Right atrium auricular region (tissue), 2 donors: Measurements from ENCODE around the gene HOXA3. TPM values are rescaled to one million over a fixed set of nuclear protein-coding genes. Genes with fewer than 3 reads are reported as not detected.

Experiments
- DNase-seq: peaks from one replicate; pipeline ENCODE4 v3.0.0-alpha.2; 2019; ENCODE audit warnings: low spot score
- H3K27ac ChIP-seq, 2 donors: fragments of 200-600 bp; sonication (generic); 1 replicate in 1 of 2; 2 replicates in 1 of 2; pipeline ENCODE4 v1.5.1; 2016 to 2019
- H3K27me3 ChIP-seq, 2 donors: fragments of 200-600 bp; sonication (generic); one replicate each; pipeline versions ENCODE4 v1.5.1 to v1.6.0; 2017 to 2019
- H3K36me3 ChIP-seq: fragments of 200-600 bp; sonication (generic); one replicate; pipeline ENCODE4 v1.5.1; 2016
- H3K4me1 ChIP-seq, 2 donors: fragments of 200-600 bp; sonication (generic); one replicate each; pipeline versions ENCODE4 v1.5.1 to v1.6.0; 2017 to 2019
- H3K4me3 ChIP-seq, 2 donors: fragments of 200-600 bp; sonication (generic); 1 replicate in 1 of 2; 2 replicates in 1 of 2; pipeline ENCODE4 v1.5.1; 2017 to 2019; ENCODE audit warnings: mild to moderate bottlenecking in 1 of 2, moderate library complexity in 1 of 2
- H3K9me3 ChIP-seq, 2 donors: fragments of 200-600 bp; sonication (generic); one replicate each; pipeline ENCODE4 v1.5.1; 2019
- total RNA-seq, 2 donors: library from RNA; depleted of rRNA; stranded (reverse); fragments of >200 nt; gene quantifications; one replicate each; pipeline ENCODE4 v1.1.0, GENCODE V29; 2016
- TF ChIP-seq, protein P1 (sequence below), 2 donors: fragments of 200-600 bp; sonication (generic); IDR thresholded peaks; one replicate each; pipeline ENCODE4 v1.5.1; 2019; ENCODE audit warnings: antibody characterized with exemption in 2 of 2

HOXA3 gene
- total RNA-seq, 2 donors from 2014 or later: 0.28 to 0.30 TPM

DNA sequence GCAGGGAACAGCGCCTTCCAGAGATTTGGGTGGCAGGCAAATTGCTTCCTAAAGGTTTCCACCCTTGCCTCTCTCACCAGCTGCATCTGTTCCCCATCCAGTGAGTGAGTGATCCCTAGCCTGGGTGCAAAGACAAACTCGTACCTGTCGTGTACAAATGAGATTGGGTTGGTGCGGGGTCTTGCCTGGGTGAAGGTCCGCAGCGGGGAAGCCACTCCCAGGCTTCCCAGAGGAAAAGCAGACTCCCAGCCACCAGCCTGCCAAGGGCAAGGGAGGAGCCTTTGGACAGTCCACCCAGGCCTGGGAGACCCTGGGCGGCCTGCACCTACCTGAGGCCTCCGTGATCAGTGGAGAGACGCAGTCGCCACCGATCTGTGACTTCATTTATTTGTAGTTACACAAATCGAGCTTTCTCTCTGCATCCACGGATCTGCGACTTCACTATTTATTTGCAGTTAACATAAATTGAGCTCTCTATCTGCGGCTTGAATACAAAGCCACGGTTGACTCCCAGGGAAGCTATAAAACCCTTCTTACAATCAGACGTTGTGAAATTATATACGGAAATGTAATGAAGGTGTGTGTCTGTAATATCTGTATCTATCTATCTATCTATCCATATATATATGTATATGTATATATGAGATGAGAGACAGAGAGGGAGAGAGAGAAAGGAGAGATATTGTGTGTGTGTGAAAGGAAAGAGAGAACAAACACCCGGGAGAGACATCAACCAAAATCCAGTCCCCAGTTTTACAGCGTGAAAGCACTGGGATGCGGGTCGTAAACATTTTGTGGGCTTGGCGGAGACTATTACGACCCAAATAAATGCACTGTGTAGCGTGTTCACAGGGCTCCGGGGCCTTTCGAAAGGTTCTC lies 7.1 kb upstream of the HOXA3 start:
- Histone ChIP-seq H3K9me3 (no peaks in the 10 kb centered on the region), H3K36me3 (no peaks in the 10 kb centered on the region), H3K4me3 (no peak overlapping the region), H3K27ac (no peak overlapping the region), H3K4me1 (peaks cover 0 to 53% of the 10 kb centered on the region in 2 donors), H3K27me3 (peaks cover 53 to 82% of the 10 kb centered on the region in 2 donors)
- TF ChIP-seq, protein P1, sequence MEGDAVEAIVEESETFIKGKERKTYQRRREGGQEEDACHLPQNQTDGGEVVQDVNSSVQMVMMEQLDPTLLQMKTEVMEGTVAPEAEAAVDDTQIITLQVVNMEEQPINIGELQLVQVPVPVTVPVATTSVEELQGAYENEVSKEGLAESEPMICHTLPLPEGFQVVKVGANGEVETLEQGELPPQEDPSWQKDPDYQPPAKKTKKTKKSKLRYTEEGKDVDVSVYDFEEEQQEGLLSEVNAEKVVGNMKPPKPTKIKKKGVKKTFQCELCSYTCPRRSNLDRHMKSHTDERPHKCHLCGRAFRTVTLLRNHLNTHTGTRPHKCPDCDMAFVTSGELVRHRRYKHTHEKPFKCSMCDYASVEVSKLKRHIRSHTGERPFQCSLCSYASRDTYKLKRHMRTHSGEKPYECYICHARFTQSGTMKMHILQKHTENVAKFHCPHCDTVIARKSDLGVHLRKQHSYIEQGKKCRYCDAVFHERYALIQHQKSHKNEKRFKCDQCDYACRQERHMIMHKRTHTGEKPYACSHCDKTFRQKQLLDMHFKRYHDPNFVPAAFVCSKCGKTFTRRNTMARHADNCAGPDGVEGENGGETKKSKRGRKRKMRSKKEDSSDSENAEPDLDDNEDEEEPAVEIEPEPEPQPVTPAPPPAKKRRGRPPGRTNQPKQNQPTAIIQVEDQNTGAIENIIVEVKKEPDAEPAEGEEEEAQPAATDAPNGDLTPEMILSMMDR (IDR thresholded peaks at IDR 0.05): no peak
- DNase-seq: no peak

DNA sequence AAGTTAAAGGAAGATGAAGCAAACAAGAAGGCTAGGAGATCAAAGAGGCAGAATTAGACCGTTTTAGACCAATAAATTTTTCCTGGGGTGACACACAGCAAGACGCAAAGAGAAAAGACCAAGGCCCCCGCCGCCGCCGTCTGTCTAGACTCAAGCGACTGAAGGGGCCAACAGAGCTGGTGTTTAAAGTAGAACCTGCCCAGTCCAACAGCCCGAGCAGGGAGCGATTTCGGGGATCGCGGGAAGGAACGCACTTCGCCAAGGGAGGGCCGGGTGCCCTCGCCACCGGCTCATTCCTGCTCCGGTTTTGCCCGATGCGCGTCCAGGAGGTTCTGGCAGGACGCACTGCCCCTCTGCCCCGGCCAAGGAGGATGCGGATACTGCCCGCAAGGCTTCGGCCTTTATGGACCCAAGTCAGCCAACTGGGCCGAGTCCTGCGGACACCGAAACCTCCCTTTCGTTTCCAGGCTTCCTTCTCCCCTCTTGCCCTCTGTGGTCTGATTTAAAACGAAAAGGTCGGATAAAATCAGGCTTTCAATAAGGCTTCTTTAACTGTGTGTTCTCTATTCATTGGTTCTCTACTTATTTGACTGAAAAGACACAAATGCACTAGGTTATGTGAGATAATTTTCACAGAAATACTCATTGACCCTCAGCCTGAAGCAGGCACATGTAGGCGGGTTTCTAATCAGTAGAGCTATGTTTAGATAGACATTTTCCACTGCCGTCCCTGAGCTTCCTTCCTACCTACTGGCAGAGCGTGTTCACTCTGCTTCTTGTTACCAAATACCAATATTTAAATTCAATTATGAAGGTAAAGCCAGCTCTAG lies 6.3 kb upstream of the HOXA3 start:
- TF ChIP-seq, protein P1 (IDR thresholded peaks at IDR 0.05): no peak
- H3K36me3 ChIP-seq: no peaks in the 10 kb centered on the region
- no peak overlapping the region for H3K27ac ChIP-seq
- H3K27me3 ChIP-seq: peaks cover 47 to 82% of the 10 kb centered on the region in 2 donors
- H3K4me1 ChIP-seq: peaks cover 0 to 49% of the 10 kb centered on the region in 2 donors
- no peak overlapping the region for H3K4me3 ChIP-seq
- H3K9me3 ChIP-seq: no peaks in the 10 kb centered on the region
- DNase-seq: no peak

DNA sequence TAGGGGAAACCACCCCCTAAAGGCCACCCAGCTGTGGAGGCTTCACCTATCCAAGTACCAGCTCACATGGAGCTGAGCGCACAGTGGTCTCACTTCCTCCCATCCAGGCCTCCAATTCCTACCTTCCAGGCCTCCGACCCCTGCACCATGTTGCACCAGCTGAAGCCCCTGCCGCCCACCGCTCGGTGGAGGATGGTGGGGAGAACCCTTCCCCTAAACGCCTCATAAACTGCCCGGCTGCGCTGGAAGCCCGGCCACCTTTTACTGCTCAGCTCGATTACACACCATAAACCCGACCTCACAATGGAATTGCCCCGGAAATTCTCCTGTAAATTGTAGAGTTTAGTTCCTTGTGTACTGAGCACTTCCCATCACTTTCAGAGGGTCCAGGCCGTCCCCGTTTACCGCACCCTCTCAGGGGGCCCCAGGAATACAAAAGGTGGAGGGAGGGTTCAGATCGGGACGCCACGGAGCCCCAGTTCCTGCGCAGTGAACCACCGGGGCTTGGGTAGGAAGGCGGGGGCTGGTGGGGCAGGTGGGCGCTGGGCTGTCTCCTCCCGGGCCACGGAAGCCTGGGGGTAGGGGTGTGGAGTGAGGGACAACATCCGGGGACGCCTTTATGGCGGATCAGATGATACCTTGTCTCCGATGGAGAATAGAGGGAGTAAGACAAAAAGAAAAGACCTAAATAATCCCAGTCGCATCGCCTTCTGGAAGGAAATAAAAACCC lies 5.5 kb upstream of the HOXA3 start:
- peaks cover 0 to 49% of the 10 kb centered on the region in 2 donors for H3K4me1 ChIP-seq
- H3K27ac ChIP-seq: no peak overlapping the region
- no peaks in the 10 kb centered on the region for H3K36me3 ChIP-seq
- peaks cover 52 to 85% of the 10 kb centered on the region in 2 donors for H3K27me3 ChIP-seq
- no peak for DNase-seq
- TF ChIP-seq, protein P1 (IDR thresholded peaks at IDR 0.05): no peak
- H3K4me3 ChIP-seq: no peak overlapping the region
- no peaks in the 10 kb centered on the region for H3K9me3 ChIP-seq

DNA sequence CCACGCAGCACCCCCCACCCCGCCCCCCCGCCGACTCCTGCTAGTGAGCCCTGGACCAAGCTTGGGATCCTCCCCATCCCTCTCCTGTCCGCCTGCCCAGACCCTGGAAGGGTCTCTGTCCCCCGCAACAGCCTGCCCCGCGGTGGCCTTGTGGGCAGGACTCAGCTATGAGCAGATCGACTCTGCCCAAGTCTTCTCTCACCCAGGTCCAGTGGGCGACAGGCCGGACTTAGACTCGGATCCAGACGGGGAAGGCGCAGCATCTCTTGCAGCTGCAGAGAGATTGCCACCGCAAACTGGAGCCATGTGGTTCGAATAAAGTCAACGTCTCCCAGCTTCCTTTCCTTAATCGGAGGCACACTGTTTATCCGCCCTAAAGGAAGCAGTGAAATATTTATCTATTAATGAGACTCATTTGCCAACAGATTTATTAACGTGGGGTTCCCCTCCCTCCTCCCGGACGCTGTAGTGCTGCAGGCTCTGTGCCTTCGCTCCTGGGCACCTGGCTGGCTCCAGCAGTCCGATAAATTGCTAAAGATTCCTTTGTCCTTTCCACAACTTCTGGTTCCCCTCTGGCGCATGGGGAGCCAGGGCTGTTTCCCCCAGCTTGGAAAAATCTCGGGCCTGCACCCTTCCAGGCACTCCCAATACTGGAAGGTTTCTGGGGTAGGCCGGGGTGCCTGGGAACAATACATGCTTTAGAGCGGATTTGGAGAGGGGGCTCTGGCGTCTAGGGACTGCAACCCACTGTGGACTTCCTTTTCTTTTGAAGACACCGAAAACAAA lies 4.7 kb upstream of the HOXA3 start:
- Histone ChIP-seq H3K4me3 (peak overlapping the region in 1 of 2 donors; percentile 13), H3K36me3 (no peaks in the 10 kb centered on the region), H3K27ac (no peak overlapping the region), H3K9me3 (no peaks in the 10 kb centered on the region), H3K4me1 (peaks cover 0 to 57% of the 10 kb centered on the region in 2 donors), H3K27me3 (peaks cover 59 to 88% of the 10 kb centered on the region in 2 donors)
- TF ChIP-seq, protein P1 (IDR thresholded peaks at IDR 0.05): no peak
- DNase-seq: no peak

DNA sequence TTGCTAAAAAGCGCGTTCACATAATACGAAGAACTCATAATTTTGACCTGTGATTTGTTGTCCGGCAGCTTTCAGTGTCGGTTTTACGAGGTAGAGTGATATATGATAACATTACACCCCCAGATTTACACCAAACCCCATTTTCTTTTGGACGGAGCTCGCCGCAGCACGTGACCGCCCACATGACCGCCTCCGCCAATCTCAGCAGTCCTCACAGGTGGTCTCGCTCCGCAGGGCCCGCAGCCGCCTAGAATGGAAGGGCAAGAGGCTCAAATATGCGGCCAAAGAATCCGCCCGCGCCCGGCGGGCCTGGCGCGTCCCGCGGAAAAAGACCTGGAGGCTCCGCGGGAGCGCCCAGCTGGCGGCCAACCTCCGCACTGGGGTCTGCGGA lies 4.1 kb upstream of the HOXA3 start, which contains the start of gene HOXA7:
Gene HOXA7 (minus strand): TSS at position 168 of the 391 bp plus-strand sequence. CDS start 130 bp downstream, at position 38.
- Histone ChIP-seq H3K27ac (no peak within 1 kb of the TSS), H3K4me3 (peak within 1 kb of the TSS in 1 of 2 donors; percentile 13), H3K36me3 (no peaks in the 10 kb centered on the region), H3K9me3 (no peaks in the 10 kb centered on the region), H3K27me3 (peaks cover 64 to 88% of the 10 kb centered on the region in 2 donors), H3K4me1 (peaks cover 0 to 58% of the 10 kb centered on the region in 2 donors)
- no peak for DNase-seq
- TF ChIP-seq, protein P1 (IDR thresholded peaks at IDR 0.05): no peak
